BJ (cell line): ENCODE measurements around the gene PLCD1. TPM values are rescaled to one million over a fixed set of nuclear protein-coding genes. Genes with fewer than 3 reads are reported as not detected.
"Not testable (repeated sequence)": the region's sequence is repeated elsewhere in the genome, so short reads cannot be mapped to it uniquely, and the experiment has no call there.

Experiments used
- CTCF ChIA-PET: fragments of 350-600 bp; formaldehyde crosslinking; extraction: SDS; loops from one replicate; lab custom pipeline; 2021; ENCODE audit warnings: antibody characterized with exemption, inconsistent platforms; lab: Yijun Ruan, JAX
- POLR2A ChIA-PET: fragments of 300-600 bp; sonication (Branson Sonifier 250); formaldehyde crosslinking; extraction: SDS; loops from one replicate; lab custom pipeline; 2021; ENCODE audit warnings: antibody characterized with exemption; lab: Charles Lee
- DNase-seq: peaks from one replicate; pipeline ENCODE4 v3.0.0-alpha.2; 2011; ENCODE audit warnings: low read depth
- H3K27me3 ChIP-seq: 2 replicates; pipeline ENCODE4 v1.6.0; 2011; ENCODE audit warnings: low read length; ENCODE audit not compliant: control insufficient read depth, insufficient read depth
- H3K36me3 ChIP-seq: 2 replicates; pipeline ENCODE4 v1.5.1; 2011; ENCODE audit warnings: low read length; ENCODE audit not compliant: control insufficient read depth, insufficient read depth
- H3K4me3 ChIP-seq: 2 replicates; pipeline ENCODE4 v1.5.1; 2011; ENCODE audit warnings: low read depth, mild to moderate bottlenecking, control low read depth, low read length
- CTCF ChIP-seq: IDR thresholded peaks from 2 replicates; pipeline ENCODE4 v1.5.1; 2011; ENCODE audit warnings: low read depth, mild to moderate bottlenecking, control low read depth, inconsistent platforms, low read length, moderate library complexity; ENCODE audit not compliant: insufficient read depth
- polyA plus RNA-seq: library from polyadenylated mRNA; depleted of rRNA; stranded (reverse); fragments of >200 nt; gene quantifications from 2 replicates; pipeline ENCODE4 v1.2.3, GENCODE V29; 2011

Gene PLCD1
- polyA plus RNA-seq, 1 experiment, result 12.3 TPM

- H3K36me3 ChIP-seq, result peaks cover 7% of the 10 kb centered on the region
- ChIA-PET POLR2A (interaction anchor here (0.6 kb wide), 1 partner anchor 9 kb away, joined by 4 read pairs; no protein-coding TSS in a partner anchor), CTCF (interaction anchor here (0.8 to 3.8 kb wide), 5 partner anchors 10 to 125 kb away, joined by 3 to 19 read pairs (median 4); no protein-coding TSS in a partner anchor)
- H3K4me3 ChIP-seq, result no peak overlapping the region
- DNase-seq, result no peak
- no peaks in the 10 kb centered on the region for H3K27me3 ChIP-seq
- TF ChIP-seq CTCF, result no peak
Measured at GRCh38 chr3:37979541-37980461, 49.6 kb downstream of the PLCD1 start.

GRCh38 chr3:37974121-37975083 lies 55.0 kb downstream of the PLCD1 start:
- H3K27me3 ChIP-seq, result no peaks in the 10 kb centered on the region
- ChIA-PET CTCF (interaction anchor here (0.7 to 3.6 kb wide), 28 partner anchors 8 to 505 kb away, joined by 3 to 32 read pairs (median 4); partner anchors contain the start of gene XYLB), POLR2A (no interaction called here)
- H3K4me3 ChIP-seq, result no peak overlapping the region
- DNase-seq, result no peak
- peaks cover 10% of the 10 kb centered on the region for H3K36me3 ChIP-seq
- TF ChIP-seq CTCF, result peak; percentile 79

- Histone ChIP-seq H3K36me3 (peaks cover 12% of the 10 kb centered on the region), H3K27me3 (no peaks in the 10 kb centered on the region), H3K4me3 (no peak overlapping the region)
- no peak for DNase-seq
- TF ChIP-seq CTCF, result no peak
- CTCF ChIA-PET, result interaction anchor here (0.8 to 3.6 kb wide), 18 partner anchors 7 to 506 kb away, joined by 3 to 32 read pairs (median 6); partner anchors contain the start of gene XYLB
- POLR2A ChIA-PET, result no interaction called here
Measured at GRCh38 chr3:37973246-37974054, 56.0 kb downstream of the PLCD1 start.

- DNase-seq, H3K4me3 ChIP-seq, H3K27me3 ChIP-seq, POLR2A ChIA-PET: not testable (repeated sequence)
- H3K36me3 ChIP-seq, result peaks cover 12% of the 10 kb centered on the region
- CTCF ChIA-PET, result interaction anchor here (1.1 to 2.2 kb wide), 2 partner anchors 25 to 34 kb away, joined by 3 to 7 read pairs; no protein-coding TSS in a partner anchor
Measured at GRCh38 chr3:37972056-37972455, 57.4 kb downstream of the PLCD1 start.

- no peaks in the 10 kb centered on the region for H3K27me3 ChIP-seq
- no peak overlapping the region for H3K4me3 ChIP-seq
- CTCF ChIA-PET, result interaction anchor here (1.1 to 2.2 kb wide), 3 partner anchors 25 to 34 kb away, joined by 3 to 7 read pairs (median 4); no protein-coding TSS in a partner anchor
- DNase-seq, result no peak
- TF ChIP-seq CTCF, result no peak
- POLR2A ChIA-PET, result no interaction called here
- H3K36me3 ChIP-seq, result peaks cover 12% of the 10 kb centered on the region
Measured at GRCh38 chr3:37971467-37971866, 58.0 kb downstream of the PLCD1 start.
